ENCODE measurements around the gene MAPK4.

- TF ChIP-seq POLR2A (IDR thresholded peaks at IDR 0.05; ENCODE audit: low read depth, low read length) (no peak), POLR2AphosphoS5 (IDR thresholded peaks at IDR 0.05; ENCODE audit: low read depth, low read length) (no peak)
Observed at GRCh38 chr18:50726960-50727589, 167.2 kb downstream of the MAPK4 start.

Measured in GM12892 (cell line).